Measurements from ENCODE around the gene SREK1IP1. TPM values are rescaled to one million over a fixed set of nuclear protein-coding genes. Genes with fewer than 3 reads are reported as not detected.

SREK1IP1 gene
- total and polyA plus RNA-seq, 8 donors, result 2.3 to 43.2 (median 22.6) TPM

DNA sequence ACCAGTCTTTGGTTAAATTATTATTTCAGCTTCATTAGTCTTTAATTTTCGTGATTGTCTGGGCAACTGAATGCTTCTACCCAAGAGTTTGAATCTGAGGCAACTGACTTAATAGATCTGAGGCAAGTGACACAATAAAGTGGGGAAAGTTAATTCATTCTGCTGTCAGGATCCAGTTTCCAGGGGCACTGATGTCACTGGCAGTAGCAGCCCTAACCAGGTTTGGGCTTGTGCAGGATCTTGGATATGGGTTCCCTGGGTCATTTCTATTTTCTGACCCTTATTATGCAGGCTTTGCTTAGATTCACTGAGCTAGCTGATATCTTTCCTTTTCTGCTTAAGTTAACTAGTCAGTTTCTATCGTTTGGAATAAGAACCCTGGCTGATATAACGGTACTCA is 9.6 kb downstream of the SREK1IP1 start:
- DNase-seq, result no peak
- peaks cover 0 to 29% (median 16%) of the 10 kb centered on the region in 4 donors for H3K36me3 ChIP-seq
- intact Hi-C loops (cut with DNase I; ENCODE audit: low total_unique reads), result no loop called here
- WGBS, 5 donors, result 71 to 88% (median 78%) methylated on average over 3 of the region's 3 CpGs
- no peaks in the 10 kb centered on the region for H3K27me3 ChIP-seq
- H3K27ac ChIP-seq, result no peak overlapping the region
- H3K4me3 ChIP-seq, result no peak overlapping the region
- TF ChIP-seq EP300 (IDR thresholded peaks at IDR 0.05) (no peak), POLR2A (IDR thresholded peaks at IDR 0.05) (no peak), POLR2AphosphoS5 (IDR thresholded peaks at IDR 0.05) (no peak)
- TF ChIP-seq, protein P1, sequence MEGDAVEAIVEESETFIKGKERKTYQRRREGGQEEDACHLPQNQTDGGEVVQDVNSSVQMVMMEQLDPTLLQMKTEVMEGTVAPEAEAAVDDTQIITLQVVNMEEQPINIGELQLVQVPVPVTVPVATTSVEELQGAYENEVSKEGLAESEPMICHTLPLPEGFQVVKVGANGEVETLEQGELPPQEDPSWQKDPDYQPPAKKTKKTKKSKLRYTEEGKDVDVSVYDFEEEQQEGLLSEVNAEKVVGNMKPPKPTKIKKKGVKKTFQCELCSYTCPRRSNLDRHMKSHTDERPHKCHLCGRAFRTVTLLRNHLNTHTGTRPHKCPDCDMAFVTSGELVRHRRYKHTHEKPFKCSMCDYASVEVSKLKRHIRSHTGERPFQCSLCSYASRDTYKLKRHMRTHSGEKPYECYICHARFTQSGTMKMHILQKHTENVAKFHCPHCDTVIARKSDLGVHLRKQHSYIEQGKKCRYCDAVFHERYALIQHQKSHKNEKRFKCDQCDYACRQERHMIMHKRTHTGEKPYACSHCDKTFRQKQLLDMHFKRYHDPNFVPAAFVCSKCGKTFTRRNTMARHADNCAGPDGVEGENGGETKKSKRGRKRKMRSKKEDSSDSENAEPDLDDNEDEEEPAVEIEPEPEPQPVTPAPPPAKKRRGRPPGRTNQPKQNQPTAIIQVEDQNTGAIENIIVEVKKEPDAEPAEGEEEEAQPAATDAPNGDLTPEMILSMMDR (IDR thresholded peaks at IDR 0.05), result no peak
- H3K9me3 ChIP-seq, result no peaks in the 10 kb centered on the region
- H3K4me1 ChIP-seq, result peaks cover 0 to 39% (median 17%) of the 10 kb centered on the region in 4 donors

DNA sequence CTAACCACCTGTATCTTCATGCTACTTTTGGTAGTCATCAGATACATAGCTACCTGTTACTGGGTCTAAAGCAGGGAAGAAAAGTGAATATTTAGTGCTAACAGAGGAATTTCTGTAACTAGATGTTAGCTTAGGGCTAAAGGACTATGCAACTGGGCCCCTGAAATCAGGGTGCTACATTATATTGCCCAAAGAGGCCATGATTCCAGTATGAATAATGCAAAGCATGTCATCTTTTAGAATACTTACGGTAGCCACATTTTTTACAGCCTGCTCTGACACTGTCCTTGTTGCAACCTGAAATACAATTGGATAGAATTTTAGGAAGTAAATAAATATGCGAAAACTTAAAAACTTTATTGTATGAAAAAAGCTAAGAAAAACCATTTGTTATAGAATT is 14.4 kb downstream of the SREK1IP1 start:
- no peak for DNase-seq
- WGBS, 5 donors, result 96 to 99% (median 97%) methylated on average over 2 of the region's 2 CpGs
- Histone ChIP-seq H3K4me1 (peaks cover 0 to 17% (median 2%) of the 10 kb centered on the region in 4 donors), H3K27ac (no peak overlapping the region), H3K9me3 (no peaks in the 10 kb centered on the region), H3K4me3 (no peak overlapping the region), H3K36me3 (peaks cover 0 to 20% (median 11%) of the 10 kb centered on the region in 4 donors), H3K27me3 (no peaks in the 10 kb centered on the region)
- TF ChIP-seq POLR2A (IDR thresholded peaks at IDR 0.05) (no peak), EP300 (IDR thresholded peaks at IDR 0.05) (no peak), POLR2AphosphoS5 (IDR thresholded peaks at IDR 0.05) (no peak)
- TF ChIP-seq, protein P1 (IDR thresholded peaks at IDR 0.05), result no peak
- intact Hi-C loops (cut with DNase I; ENCODE audit: low total_unique reads), result no loop called here

DNA sequence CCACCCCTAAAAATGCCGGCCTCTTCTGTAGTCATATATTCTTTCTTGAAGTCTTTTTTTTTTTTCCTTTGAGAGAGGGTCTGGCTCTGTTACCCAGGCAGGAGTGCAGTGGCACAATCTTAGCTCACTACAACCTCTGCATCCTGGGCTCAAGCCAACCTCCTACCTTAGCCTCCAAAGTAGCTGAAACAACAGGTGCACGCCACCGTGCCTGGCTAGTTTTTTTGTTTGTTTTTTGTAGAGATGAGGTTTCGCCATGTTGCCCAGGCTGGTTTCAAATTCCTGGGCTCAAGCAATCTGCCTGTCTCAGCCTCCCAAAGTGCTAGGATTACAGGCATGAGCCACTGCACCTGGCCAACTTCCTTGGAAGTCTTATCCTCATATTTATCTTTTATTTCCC is 19.1 kb downstream of the SREK1IP1 start:
- WGBS, 5 donors, result 80 to 94% (median 92%) methylated on average over 4 of the region's 4 CpGs
- intact Hi-C loops (cut with DNase I; ENCODE audit: low total_unique reads), result no loop called here
- no peak for TF ChIP-seq POLR2AphosphoS5 (IDR thresholded peaks at IDR 0.05)
- TF ChIP-seq, protein P1 (IDR thresholded peaks at IDR 0.05), result no peak
- TF ChIP-seq POLR2A (IDR thresholded peaks at IDR 0.05), result no peak
- TF ChIP-seq EP300 (IDR thresholded peaks at IDR 0.05), result no peak
- H3K9me3 ChIP-seq, result no peaks in the 10 kb centered on the region
- peaks cover 0 to 24% (median 15%) of the 10 kb centered on the region in 4 donors for H3K36me3 ChIP-seq
- H3K4me3 ChIP-seq, result no peak overlapping the region
- H3K4me1 ChIP-seq, result peaks cover 0 to 10% (median 2%) of the 10 kb centered on the region in 4 donors
- H3K27ac ChIP-seq, result no peak overlapping the region
- H3K27me3 ChIP-seq, result no peaks in the 10 kb centered on the region
- DNase-seq, result no peak

DNA sequence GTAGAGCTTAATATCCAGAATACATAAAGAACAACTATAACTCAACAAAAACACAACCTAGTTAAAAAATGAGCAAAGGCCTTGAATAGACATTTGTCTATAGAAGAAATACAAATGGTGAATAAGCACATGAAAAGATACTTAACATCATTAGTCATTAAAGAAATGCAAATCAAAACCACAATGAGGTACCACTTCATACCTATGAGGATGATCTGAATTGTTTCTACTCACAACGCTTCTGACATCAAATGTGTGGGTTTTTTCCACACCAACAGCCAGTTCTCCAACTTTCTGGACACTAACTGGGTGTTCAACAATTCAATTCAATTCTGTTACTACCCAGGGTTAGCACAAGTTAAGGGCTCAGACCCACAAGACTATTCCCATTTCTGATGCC is 22.0 kb downstream of the SREK1IP1 start:
- no peak for DNase-seq
- intact Hi-C loops (cut with DNase I; ENCODE audit: low total_unique reads), result no loop called here
- no peak overlapping the region for H3K27ac ChIP-seq
- H3K4me3 ChIP-seq, result no peak overlapping the region
- WGBS, 5 donors, result 87 to 93% (median 89%) methylated on average over 1 of the region's 1 CpG
- TF ChIP-seq, protein P1 (IDR thresholded peaks at IDR 0.05), result no peak
- H3K4me1 ChIP-seq, result peaks cover 0 to 7% (median 0%) of the 10 kb centered on the region in 4 donors
- H3K9me3 ChIP-seq, result no peaks in the 10 kb centered on the region
- H3K27me3 ChIP-seq, result no peaks in the 10 kb centered on the region
- peaks cover 0 to 18% (median 9%) of the 10 kb centered on the region in 4 donors for H3K36me3 ChIP-seq

All from stomach (tissue), 9 donors.